ENCODE results near the gene KDM6B. TPM values are rescaled to one million over a fixed set of nuclear protein-coding genes. Genes with fewer than 3 reads are reported as not detected.

Gene KDM6B
- total and polyA plus RNA-seq, 9 of the 15 experiments (the other 6 are each of a cell fraction or from before 2014, with no cell fraction given) = 0.01 to 22.9 (median 2.2) TPM

- Histone ChIP-seq H3K9me1 (ENCODE audit: control insufficient read depth, insufficient read depth, low read length) (no peaks in the 10 kb centered on the region), H3K9ac (ENCODE audit: insufficient read depth in 1 of 2, low read depth in 2 of 2, low read length in 2 of 2) (no peak overlapping the region), H3K4me2 (ENCODE audit: insufficient read depth, low read length) (no peak overlapping the region), H3K4me3 (no peak overlapping the region), H3K9me3 (replicated peaks; ENCODE audit: control insufficient read depth, insufficient read depth, low read depth, low read length) (no peaks in the 10 kb centered on the region), H3K27ac (ENCODE audit: extremely low read depth, low read depth, low read length) (no peak overlapping the region), H2AFZ (ENCODE audit: low read depth, low read length) (no peak overlapping the region), H3K27me3 (ENCODE audit: control insufficient read depth in 2 of 2, insufficient read depth in 2 of 2, low read length in 2 of 2) (no peaks in the 10 kb centered on the region), H3K36me3 (ENCODE audit: control insufficient read depth, insufficient read depth, low read length) (peaks cover 44% of the 10 kb centered on the region; the same call in 2 of the 3 replicates), H4K20me1 (replicated peaks; ENCODE audit: control insufficient read depth, insufficient read depth, low read length) (no peaks in the 10 kb centered on the region), H3K79me2 (ENCODE audit: control insufficient read depth, insufficient read depth, low read length) (peaks cover 8% of the 10 kb centered on the region; the same call in 2 of the 3 replicates), H3K4me1 (replicated peaks in 1 of 2; ENCODE audit: control insufficient read depth in 2 of 2, insufficient read depth in 2 of 2, low read length in 2 of 2) (peaks cover 5 to 52% of the 10 kb centered on the region in 2 experiments; a peak in 4 of 5 replicates)
- ATAC-seq = no peak
- FAIRE-seq = no peak
- intact Hi-C loops (cut with micrococcal nuclease) = loop anchor here (10.0 kb wide), 1 partner anchor 109 kb away; no protein-coding TSS in a partner anchor
- in situ Hi-C loops (cut with MboI) = no loop called here
- no peak for DNase-seq (ENCODE audit: extremely low read depth in 1 of 4, low spot score in 3 of 4)
- BruUV-seq (replicated peaks) = no TSS peak
- ChIA-PET CTCF (ENCODE audit: low intra/inter-chr PET ratio) (no interaction called here), POLR2A (interaction anchor here (0.7 kb wide), 1 partner anchor 60 kb away, joined by 3 read pairs; no protein-coding TSS in a partner anchor)
- 85% methylated on average over 5 of the region's 21 CpGs for WGBS (ENCODE audit: insufficient coverage, low coverage, missing lambda C conversion rate)
- TF ChIP-seq NFXL1 (CRISPR knock-in tag; IDR thresholded peaks at IDR 0.05) (no peak), ZBTB7A (IDR thresholded peaks at IDR 0.05; ENCODE audit: borderline replicate concordance, control insufficient read depth, low read depth, low read length) (0 out of 2 replicates have a peak, but pooled peaks have one; percentile 24)
Observed at GRCh38 chr17:7853691-7854038, 19.6 kb downstream of the KDM6B start.

- BruUV-seq (replicated peaks) = no TSS peak
Observed at GRCh38 chr17:7854078-7854777, 20.2 kb downstream of the KDM6B start.

More at GRCh38 chr17:7854078-7854777, 20.2 kb downstream of the KDM6B start:
- H3K27ac ChIP-seq (ENCODE audit: extremely low read depth, low read depth, low read length) = no peak overlapping the region
- TF ChIP-seq HMG20B (CRISPR knock-in tag; IDR thresholded peaks at IDR 0.05) (no peak), RFX1 (IDR thresholded peaks at IDR 0.05) (no peak), HMGN3 (IDR thresholded peaks at IDR 0.05; ENCODE audit: borderline replicate concordance, extremely low read depth, insufficient read length, low read depth, low read length) (no peak), POLR2G (IDR thresholded peaks at IDR 0.05; ENCODE audit: low read depth, low read length) (0 out of 2 replicates have a peak, but pooled peaks have one; percentile 2)
- 83% methylated on average over 8 of the region's 31 CpGs for WGBS (ENCODE audit: insufficient coverage, low coverage, missing lambda C conversion rate)
- H3K4me1 ChIP-seq (replicated peaks in 1 of 2; ENCODE audit: control insufficient read depth in 2 of 2, insufficient read depth in 2 of 2, low read length in 2 of 2) = peaks cover 10 to 55% of the 10 kb centered on the region in 2 experiments; a peak in 4 of 5 replicates
- no peaks in the 10 kb centered on the region for H3K27me3 ChIP-seq (ENCODE audit: control insufficient read depth in 2 of 2, insufficient read depth in 2 of 2, low read length in 2 of 2)
- peaks cover 12% of the 10 kb centered on the region for H3K79me2 ChIP-seq (ENCODE audit: control insufficient read depth, insufficient read depth, low read length)
- H3K36me3 ChIP-seq (ENCODE audit: control insufficient read depth, insufficient read depth, low read length) = peaks cover 44% of the 10 kb centered on the region; the same call in 2 of the 3 replicates
- no peak for FAIRE-seq
- no peak overlapping the region for H3K4me2 ChIP-seq (ENCODE audit: insufficient read depth, low read length)
- no peaks in the 10 kb centered on the region for H3K9me3 ChIP-seq (replicated peaks; ENCODE audit: control insufficient read depth, insufficient read depth, low read depth, low read length)
- no peaks in the 10 kb centered on the region for H3K9me1 ChIP-seq (ENCODE audit: control insufficient read depth, insufficient read depth, low read length)
- H3K9ac ChIP-seq (ENCODE audit: insufficient read depth in 1 of 2, low read depth in 2 of 2, low read length in 2 of 2) = no peak overlapping the region; a peak in 1 of 4 replicates
- no peak for DNase-seq (ENCODE audit: extremely low read depth in 1 of 4, low spot score in 3 of 4)
- no peak for ATAC-seq
- in situ Hi-C loops (cut with MboI) = no loop called here
- H3K4me3 ChIP-seq = no peak overlapping the region
- no peaks in the 10 kb centered on the region for H4K20me1 ChIP-seq (replicated peaks; ENCODE audit: control insufficient read depth, insufficient read depth, low read length)
- CTCF ChIA-PET (ENCODE audit: low intra/inter-chr PET ratio) = no interaction called here
- H2AFZ ChIP-seq (ENCODE audit: low read depth, low read length) = no peak overlapping the region
- intact Hi-C loops (cut with micrococcal nuclease) = loop anchor here (10.0 kb wide), 1 partner anchor 109 kb away; no protein-coding TSS in a partner anchor
- POLR2A ChIA-PET = no interaction called here

All from K562 (cell line).